Measurements from ENCODE around the gene MYO3B.

DNA sequence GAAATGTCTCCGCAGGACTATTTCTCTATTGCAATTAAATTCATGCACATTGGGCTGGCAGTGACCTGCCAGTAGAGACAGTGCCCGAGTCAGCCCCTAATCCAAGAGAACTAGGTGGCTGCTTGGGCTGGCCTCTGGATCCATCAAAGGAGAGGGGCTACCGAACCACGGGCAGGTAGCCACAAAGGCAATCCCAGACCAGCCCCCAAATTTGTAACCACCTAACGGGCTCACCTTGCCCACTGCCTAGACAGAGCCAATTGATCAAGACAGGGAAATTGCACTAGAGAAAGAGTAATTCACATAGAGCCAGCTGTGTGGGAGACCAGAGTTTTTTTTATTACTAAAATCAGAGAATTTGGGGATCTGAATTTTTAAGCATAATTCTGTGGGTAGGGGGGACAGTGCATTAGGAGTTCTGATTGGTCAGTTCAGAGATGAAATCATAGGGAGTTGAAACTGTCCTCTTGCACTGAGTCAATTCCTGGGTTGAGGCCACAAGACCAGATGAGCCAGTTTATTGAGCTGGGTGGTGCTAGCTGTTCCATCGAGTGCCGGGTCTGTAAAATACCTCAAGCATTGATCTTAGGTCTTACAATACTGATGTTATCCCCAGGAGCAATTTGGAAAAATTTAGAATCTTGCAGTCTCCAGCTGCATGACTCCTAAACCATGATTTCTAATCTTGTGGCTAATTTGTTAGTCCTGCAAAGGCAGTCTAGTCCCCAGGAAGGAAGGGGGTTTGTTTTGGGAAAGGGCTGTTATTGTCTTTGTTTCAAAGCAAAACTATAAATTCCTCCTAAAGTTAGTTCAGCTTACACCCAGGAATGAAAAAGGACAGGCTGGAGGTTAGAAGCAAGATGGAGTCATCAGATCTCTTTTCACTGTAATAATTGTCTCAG is 276.8 kb downstream of the MYO3B start:
- TF ChIP-seq, protein P1, sequence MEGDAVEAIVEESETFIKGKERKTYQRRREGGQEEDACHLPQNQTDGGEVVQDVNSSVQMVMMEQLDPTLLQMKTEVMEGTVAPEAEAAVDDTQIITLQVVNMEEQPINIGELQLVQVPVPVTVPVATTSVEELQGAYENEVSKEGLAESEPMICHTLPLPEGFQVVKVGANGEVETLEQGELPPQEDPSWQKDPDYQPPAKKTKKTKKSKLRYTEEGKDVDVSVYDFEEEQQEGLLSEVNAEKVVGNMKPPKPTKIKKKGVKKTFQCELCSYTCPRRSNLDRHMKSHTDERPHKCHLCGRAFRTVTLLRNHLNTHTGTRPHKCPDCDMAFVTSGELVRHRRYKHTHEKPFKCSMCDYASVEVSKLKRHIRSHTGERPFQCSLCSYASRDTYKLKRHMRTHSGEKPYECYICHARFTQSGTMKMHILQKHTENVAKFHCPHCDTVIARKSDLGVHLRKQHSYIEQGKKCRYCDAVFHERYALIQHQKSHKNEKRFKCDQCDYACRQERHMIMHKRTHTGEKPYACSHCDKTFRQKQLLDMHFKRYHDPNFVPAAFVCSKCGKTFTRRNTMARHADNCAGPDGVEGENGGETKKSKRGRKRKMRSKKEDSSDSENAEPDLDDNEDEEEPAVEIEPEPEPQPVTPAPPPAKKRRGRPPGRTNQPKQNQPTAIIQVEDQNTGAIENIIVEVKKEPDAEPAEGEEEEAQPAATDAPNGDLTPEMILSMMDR (IDR thresholded peaks at IDR 0.05; ENCODE audit: low read depth, low read length, poor library complexity, severe bottlenecking), result no peak
- no peak for TF ChIP-seq EZH2phosphoT487 (IDR thresholded peaks at IDR 0.05; ENCODE audit: borderline replicate concordance, low read length)

Measured in DOHH2 (cell line).